ENCODE results near the gene ANKRD40. TPM values are rescaled to one million over a fixed set of nuclear protein-coding genes. Genes with fewer than 3 reads are reported as not detected.
A peak's percentile ranks its signal among the peaks of the same experiment; 100 is the strongest.

Gene ANKRD40
- total and polyA plus RNA-seq, 12 donors = 18.2 to 56.8 (median 42.7) TPM

GRCh38 chr17:50722746-50723145, 15.0 kb upstream of the ANKRD40 start:
- peak overlapping the region in 1 of 10 donors; percentile 9 for H3K27ac ChIP-seq
- DNase-seq = no peak
- H3K36me3 ChIP-seq = no peaks in the 10 kb centered on the region
- no peaks in the 10 kb centered on the region for H3K9me3 ChIP-seq
- intact Hi-C loops (cut with DNase I) = no loop called here
- no peak for TF ChIP-seq CTCF (IDR thresholded peaks at IDR 0.05)
- WGBS, 2 donors = 45 to 55% methylated on average over 3 of the region's 3 CpGs
- ATAC-seq = no peak
- no peaks in the 10 kb centered on the region for H3K27me3 ChIP-seq
- no peak overlapping the region for H3K4me3 ChIP-seq
- peaks cover 7 to 77% (median 70%) of the 10 kb centered on the region in 9 donors for H3K4me1 ChIP-seq

GRCh38 chr17:50721194-50722010, 13.7 kb upstream of the ANKRD40 start:
- intact Hi-C loops (cut with DNase I) = no loop called here
- peak overlapping the region in 5 of 10 donors; percentile 94 to 99 (median 97) for H3K27ac ChIP-seq
- 6 to 7% methylated on average over 7 of the region's 7 CpGs for WGBS, 2 donors
- H3K36me3 ChIP-seq = no peaks in the 10 kb centered on the region
- H3K4me1 ChIP-seq = peaks cover 5 to 65% (median 58%) of the 10 kb centered on the region in 9 donors
- DNase-seq (no peak), ATAC-seq (no peak)
- peak overlapping the region; percentile 61 to 94 (median 84) for H3K4me3 ChIP-seq
- TF ChIP-seq CTCF (IDR thresholded peaks at IDR 0.05) = no peak
- no peaks in the 10 kb centered on the region for H3K27me3 ChIP-seq
- no peaks in the 10 kb centered on the region for H3K9me3 ChIP-seq

- no peak for ATAC-seq
- peak overlapping the region; percentile 89 to 99 (median 96) for H3K27ac ChIP-seq
- H3K9me3 ChIP-seq = no peaks in the 10 kb centered on the region
- H3K36me3 ChIP-seq = no peaks in the 10 kb centered on the region
- peak overlapping the region; percentile 61 to 94 (median 84) for H3K4me3 ChIP-seq
- DNase-seq = no peak
- no peaks in the 10 kb centered on the region for H3K27me3 ChIP-seq
- no peak for TF ChIP-seq CTCF (IDR thresholded peaks at IDR 0.05)
- 0% methylated on average over 25 of the region's 25 CpGs for WGBS, 2 donors
- H3K4me1 ChIP-seq = peaks cover 3 to 59% (median 45%) of the 10 kb centered on the region in 9 donors
- intact Hi-C loops (cut with DNase I) = no loop called here
These were observed 12.4 kb upstream of the ANKRD40 start for GRCh38 chr17:50719924-50720794.

- Histone ChIP-seq H3K27ac (peak within 1 kb of the TSS; percentile 89 to 99 (median 96)), H3K4me3 (peak within 1 kb of the TSS; percentile 61 to 94 (median 84)), H3K9me3 (no peaks in the 10 kb centered on the region), H3K27me3 (no peaks in the 10 kb centered on the region), H3K4me1 (peaks cover 3 to 57% (median 40%) of the 10 kb centered on the region in 9 donors), H3K36me3 (no peaks in the 10 kb centered on the region)
- TF ChIP-seq CTCF (IDR thresholded peaks at IDR 0.05) = peak in 1 of 9 donors; percentile 5
- intact Hi-C loops (cut with DNase I) = no loop called here
- ATAC-seq = peak; percentile 98 to 99 (median 99)
- peak; percentile 93 to 95 for DNase-seq
- WGBS, 2 donors = 2% methylated on average over 76 of the region's 76 CpGs
These were observed 11.6 kb upstream of the ANKRD40 start, which contains the start of gene LUC7L3 for GRCh38 chr17:50719144-50719923. Gene LUC7L3 (plus strand): TSS chr17:50719603. CDS start chr17:50719733, 130 bp downstream.
